ENCODE results near the gene PARD6A.
A peak's percentile ranks its signal among the peaks of the same experiment; 100 is the strongest.
"Not testable (repeated sequence)": the region's sequence is repeated elsewhere in the genome, so short reads cannot be mapped to it uniquely, and the experiment has no call there.

PARD6A gene

GRCh38 chr16:67667817-67668494 is 7.2 kb downstream of the PARD6A start:
- peak; percentile 89 to 91 for ATAC-seq

DNA sequence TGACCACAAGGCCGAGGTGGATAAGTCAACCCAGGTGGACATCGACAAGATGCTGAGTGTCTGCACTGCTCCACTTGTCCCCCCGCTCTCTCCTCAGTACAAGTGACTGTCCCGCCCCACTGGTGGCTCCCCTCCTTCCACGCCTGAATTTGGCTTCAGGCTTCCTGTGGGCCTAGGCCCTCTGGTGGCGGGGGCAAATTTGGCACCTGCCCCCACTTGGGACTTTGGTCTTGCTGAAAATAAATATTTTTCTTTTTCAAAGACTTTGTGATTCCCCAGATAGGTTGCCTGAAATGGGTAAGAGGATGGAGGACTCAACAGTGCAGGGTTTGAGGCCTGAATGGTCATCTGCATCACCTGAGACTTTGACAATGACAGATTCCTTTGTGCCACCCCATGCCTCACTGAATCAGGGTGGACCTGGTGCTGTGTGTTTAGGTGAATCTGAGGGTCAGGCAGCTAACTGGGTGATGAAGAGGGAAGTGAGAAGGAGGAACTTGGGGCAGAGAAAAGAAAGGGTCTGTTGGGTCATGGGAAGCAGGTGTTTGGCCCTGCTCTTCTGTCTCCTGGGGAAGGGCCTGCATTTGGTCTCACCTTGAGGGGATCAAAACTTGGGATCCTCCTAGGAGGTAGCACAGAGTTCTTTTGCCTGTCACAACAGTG is 7.9 kb downstream of the PARD6A start:
- ATAC-seq = no peak

DNA sequence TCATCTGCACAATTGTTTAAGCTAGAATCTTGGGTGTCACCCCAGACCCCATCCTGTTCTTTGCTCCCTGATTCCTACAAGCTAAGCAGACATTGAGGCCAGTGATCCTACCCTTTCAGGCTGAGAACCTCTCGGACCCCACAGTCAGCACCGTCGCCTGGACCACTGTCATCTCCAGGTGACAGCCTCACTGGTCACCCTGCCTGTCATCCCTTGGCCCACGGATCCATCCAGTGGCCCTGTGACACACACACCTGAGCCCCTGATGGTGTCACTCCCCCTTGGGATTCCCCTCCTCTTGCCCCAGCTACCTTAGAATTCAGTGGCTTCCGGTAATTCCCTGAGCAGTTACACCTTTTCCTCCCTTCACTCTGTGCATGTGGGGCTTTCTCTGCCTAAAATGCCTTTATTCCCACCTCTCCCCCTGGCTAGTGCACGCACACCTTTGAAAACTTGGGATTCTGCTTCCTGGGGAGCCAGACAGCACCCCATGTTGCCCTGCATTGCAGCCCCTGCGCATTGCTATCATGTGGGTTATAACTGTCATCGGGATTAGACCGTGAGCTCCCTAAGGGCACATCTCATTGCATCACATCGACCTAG is 8.8 kb downstream of the PARD6A start:
- no peak for ATAC-seq

DNA sequence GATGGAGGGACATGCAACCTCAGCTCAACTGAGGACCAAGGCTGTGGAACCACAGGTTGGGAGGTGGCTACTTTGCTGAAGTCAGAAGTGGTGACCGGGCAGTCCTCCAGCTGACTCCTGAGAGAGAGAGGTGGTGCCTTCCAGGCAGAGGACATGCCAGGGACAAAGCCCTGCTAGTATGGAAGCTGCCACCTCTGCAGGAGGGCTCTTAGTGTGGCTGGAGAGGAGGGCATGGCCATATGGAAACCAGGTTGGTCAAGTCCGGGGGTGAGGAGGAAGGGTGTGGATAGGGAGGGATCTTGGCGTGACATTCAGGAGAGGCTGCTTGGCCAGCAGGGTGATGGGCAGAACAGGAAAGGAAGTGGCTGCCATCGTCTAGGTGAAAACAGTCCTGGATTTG is 11.5 kb downstream of the PARD6A start:
- no peak for ATAC-seq

DNA sequence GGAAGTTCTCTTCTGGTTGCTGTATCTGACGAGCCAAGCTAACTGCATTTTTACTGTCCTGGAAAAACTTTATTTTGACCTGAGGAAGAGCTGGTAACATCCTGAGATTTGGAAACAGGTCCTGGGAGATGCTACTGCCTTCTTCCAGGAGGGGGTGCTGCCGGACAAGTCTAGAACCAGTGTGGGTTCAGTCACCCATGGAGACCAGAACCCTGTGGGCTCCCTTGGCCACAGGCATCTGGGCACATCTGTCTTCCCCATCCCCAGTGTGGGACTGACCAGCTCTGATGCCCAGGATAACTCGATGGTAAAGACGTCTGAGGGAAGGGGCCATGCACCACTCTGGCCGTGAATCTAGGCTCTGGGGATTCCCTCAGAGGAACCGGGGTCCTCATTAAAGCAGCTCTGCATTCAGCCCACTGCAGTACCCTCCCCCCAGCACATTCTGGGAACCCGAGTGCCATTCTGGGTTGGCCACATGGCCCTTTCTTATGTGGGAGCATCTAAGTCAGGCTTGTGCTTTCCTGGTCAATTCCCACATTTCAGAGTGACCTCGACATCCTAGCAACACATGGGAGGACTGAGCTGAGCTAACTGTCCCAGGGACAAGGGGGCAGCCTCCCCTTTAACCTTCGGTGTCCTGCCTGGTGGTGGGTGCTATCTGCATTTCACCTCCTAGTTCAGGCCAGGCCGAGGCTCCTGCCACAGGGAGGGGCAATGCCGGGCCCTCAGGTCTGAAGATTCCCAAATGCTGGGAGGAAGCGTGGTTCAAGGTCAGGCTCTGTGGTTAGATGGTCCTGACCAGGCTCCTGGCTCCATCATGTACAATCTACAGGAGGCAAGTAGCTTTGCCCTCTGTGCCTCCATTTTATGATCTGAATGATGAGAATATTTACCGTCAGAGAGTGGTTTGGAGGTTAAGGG is 12.2 kb downstream of the PARD6A start:
- peak in 1 of 2 donors; percentile 16 for ATAC-seq

GRCh38 chr16:67673712-67674580 is 13.2 kb downstream of the PARD6A start:
- ATAC-seq = no peak

- ATAC-seq = no peak
These were observed 14.3 kb downstream of the PARD6A start for GRCh38 chr16:67674851-67675578.

DNA sequence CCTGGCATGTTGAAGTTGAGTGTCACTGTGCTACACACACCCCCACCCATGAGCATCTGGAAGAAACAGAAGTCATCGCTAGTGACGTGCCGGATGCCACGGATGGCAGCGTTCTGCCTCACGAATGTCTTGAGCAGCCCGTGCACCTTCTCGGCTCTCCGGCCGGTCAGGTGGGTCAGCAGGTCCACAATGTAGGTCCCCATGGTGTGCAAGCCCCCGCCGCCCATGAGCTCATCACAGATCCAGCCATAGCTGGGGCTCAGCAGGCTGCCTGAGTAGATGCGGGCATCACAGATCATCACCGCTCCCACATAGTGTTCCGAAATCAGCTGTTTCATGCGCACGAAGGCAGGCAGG is 14.8 kb downstream of the PARD6A start:
- no peak for ATAC-seq

DNA sequence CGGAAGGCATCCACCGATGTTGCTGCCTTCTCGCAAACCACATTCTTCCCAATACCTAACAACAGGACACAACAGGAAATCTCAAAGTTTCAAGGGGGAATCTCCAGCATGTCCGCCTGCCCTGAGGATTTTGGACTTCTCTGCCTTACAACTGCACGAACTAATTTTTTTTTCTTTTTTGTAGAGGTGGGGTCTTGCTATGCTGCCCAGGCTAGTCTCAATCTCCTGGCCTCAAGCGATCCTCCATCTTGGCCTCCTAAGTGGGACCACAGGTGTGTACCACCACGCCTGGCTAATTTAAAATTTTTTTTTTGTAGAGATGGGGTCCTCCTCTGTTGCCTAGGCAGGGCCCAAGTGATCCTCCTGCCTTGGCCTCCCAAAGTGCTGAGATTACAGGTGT is 15.2 kb downstream of the PARD6A start:
- no peak for ATAC-seq

GRCh38 chr16:67676516-67676915 is 15.8 kb downstream of the PARD6A start:
- ATAC-seq = no peak

DNA sequence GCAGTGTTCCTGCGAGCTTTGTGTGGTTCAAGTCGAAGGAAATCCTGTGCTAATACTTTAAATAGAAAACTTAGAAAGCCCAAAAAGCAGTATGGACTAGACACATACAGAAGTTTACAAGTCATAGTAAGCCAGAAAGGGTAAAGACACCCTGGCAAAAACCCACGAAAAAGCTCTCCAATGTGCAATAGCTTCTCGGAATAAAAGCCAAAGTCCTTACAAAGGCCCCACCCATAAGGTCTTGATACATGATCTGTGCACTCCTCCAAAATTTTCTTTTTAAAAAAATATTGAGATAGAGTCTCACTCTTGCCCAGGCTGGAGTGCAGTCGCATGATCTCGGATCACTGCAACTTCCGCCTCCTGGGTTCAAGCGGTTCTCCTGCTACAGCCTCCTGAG is 16.2 kb downstream of the PARD6A start:
- ATAC-seq = no peak

DNA sequence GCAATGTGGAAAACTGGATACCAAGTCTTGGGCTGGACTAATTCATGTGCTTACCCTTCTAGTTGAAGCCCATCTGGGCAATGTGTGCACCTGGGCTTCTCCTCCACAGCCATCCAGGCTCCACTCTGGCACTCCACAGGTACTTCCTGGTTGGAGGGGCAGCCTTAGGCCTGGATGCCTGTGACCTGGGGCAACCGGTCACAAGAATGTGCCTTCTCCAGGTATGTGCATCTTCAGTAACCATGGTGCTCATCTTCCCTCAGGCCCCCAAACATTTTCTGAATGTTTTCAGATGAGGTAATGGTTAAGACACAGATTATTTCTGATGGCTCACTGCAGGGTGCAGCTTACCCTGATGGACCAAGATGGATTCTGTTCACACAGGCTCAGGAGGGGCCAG is 17.0 kb downstream of the PARD6A start:
- no peak for ATAC-seq

DNA sequence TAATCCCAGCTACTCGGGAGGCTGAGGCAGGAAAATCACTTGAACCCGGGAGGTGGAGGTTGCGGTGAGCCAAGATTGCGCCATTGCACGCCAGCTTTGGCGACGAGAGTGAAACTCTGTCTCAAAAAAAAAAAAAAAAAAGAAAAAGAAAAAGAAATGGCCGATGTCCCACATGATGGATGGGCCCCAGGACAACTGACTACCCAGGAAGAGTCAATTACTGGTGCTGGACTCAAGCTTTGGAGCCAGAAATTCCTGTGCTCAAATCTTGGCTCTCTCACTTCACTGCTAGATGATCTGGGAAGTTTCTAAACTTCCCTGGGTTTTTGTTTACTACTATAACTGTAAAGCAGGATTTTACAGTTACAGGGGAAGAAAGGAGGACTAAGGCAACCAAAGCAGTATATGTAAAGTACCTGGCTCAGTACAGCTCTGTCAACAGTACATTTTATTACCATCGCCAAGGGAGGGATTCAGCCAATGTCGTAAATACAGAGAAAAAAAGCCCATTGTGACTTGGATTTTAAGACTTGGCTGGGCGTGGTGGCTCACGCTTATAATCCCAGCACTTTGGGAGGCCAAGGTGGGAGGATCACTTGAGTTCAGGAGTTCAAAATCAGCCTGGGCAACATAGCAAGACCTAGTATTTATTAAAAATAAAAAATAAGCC is 17.7 kb downstream of the PARD6A start:
- ATAC-seq = no peak

- ATAC-seq = no peak
These were observed 19.5 kb downstream of the PARD6A start for GRCh38 chr16:67679935-67680897.

DNA sequence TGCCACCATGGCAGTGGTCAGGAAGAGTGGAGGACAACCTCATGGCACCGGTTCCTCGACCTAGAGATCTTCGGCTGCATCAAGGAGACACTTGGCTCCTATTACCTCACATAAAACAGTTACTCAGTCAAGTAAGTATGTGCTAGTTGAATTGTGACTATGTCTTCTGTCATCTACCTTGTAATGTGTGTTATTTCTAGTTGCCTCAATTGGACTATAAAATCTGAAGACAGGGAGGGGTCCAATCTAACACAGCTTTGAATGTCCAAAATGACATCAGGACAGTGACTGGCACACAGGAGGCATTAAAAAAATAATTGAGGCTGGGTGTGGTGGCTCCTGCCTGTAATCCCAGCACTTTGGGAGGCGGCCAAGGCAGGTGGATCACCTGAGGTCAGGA is 23.0 kb downstream of the PARD6A start:
- ATAC-seq = no peak

DNA sequence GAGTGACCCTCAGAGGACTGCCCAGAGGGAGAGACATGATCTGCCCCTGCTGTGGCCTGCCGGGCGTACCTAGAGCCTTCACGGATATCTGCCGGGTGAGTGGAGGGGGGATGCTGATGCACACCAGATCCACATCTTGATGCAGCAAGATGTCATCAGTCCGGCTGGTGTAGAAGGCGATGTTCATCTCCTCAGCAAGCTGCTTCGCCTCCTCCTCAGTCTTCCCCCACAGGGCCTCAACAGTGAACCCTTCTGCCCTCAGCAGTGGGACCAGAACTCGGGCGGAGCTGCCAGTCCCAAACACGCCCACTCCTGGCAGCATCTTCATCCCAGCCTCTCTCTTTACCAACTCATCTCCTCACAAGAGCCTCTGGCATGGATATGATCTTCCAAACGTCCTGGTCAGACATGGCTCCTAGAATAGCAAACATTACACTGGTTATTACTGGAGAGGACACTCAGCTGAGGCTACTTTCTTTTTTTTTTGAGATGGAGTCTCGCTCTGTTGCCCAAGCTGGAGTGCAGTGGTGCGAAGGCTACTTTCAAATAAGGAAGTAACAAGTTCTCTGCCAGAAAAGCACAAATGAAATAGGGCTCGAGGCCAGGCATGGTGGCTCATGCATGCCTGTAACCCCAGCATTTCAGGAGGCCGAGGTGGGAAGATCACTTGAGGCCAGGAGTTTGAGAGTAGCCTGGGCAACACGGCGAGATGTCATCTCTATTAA is 24.8 kb downstream of the PARD6A start:
- ATAC-seq = no peak

GRCh38 chr16:67693517-67694285 is 32.9 kb downstream of the PARD6A start:
- ATAC-seq = not testable (repeated sequence)

- no peak for ATAC-seq
These were observed 33.9 kb downstream of the PARD6A start for GRCh38 chr16:67694611-67695010.

Data from activated CD4-positive, CD25-positive, alpha-beta regulatory T cell treated with anti-CD3 and anti-CD28 coated beads, Interleukin-2, amount 50 U/mL, for 24 hours (primary cell).